SK-N-SH (cell line): ENCODE results near the gene GPRC5C. TPM values are rescaled to one million over a fixed set of nuclear protein-coding genes. Genes with fewer than 3 reads are reported as not detected.

Experiments
- CTCF ChIA-PET: fragments of 300-600, 350-600 bp; formaldehyde crosslinking; extraction: SDS; loops from one replicate; lab custom pipeline; 2021; lab: Yijun Ruan, JAX
- POLR2A ChIA-PET: fragments of 350-600 bp; sonication (Branson Sonifier 250); formaldehyde crosslinking; extraction: SDS; loops from one replicate; lab custom pipeline; 2020; ENCODE audit warnings: antibody characterized with exemption, inconsistent platforms; lab: Yijun Ruan, JAX
- DNase-seq: peaks from one replicate; pipeline ENCODE4 v3.0.0; 2012
- H2AFZ ChIP-seq: fragments of 200-600 bp; sonication (generic); 2 replicates; pipeline ENCODE4 v1.8.1; 2016; ENCODE audit warnings: antibody characterized with exemption, mild to moderate bottlenecking, low read depth
- H3F3A ChIP-seq: fragments of 200-600 bp; sonication (generic); replicated peaks from 2 replicates; pipeline ENCODE3; 2016; ENCODE audit warnings: antibody characterized with exemption, mild to moderate bottlenecking; ENCODE audit not compliant: insufficient read depth
- H3K27ac ChIP-seq, 2 experiments: fragments of 200-500 bp in 1 of 2; fragments of 200-600 bp in 1 of 2; sonication (Bioruptor generic) in 1 of 2; sonication (generic), shearing (Covaris generic) in 1 of 2; 2 replicates each; pipeline versions ENCODE4 v1.5.1 to v1.6.1; 2014 to 2016; ENCODE audit warnings: low read depth in 2 of 2, inconsistent platforms in 1 of 2, low read length in 1 of 2, mild to moderate bottlenecking in 1 of 2, mixed read lengths in 1 of 2
- H3K27me3 ChIP-seq: fragments of 200-600 bp; sonication (generic), shearing (Covaris generic); 2 replicates; pipeline ENCODE4 v1.6.1; 2016; ENCODE audit warnings: mixed run types; ENCODE audit not compliant: insufficient read depth
- H3K36me3 ChIP-seq, 2 experiments: fragments of 200-500 bp in 1 of 2; fragments of 200-600 bp in 1 of 2; sonication (Bioruptor generic) in 1 of 2; sonication (generic) in 1 of 2; replicated peaks in 1 of 2; 2 replicates each; pipeline versions ENCODE3 to v1.5.1; 2014 to 2016; ENCODE audit warnings: low read length in 1 of 2, mild to moderate bottlenecking in 1 of 2; ENCODE audit not compliant: insufficient read depth in 2 of 2, control insufficient read depth in 1 of 2
- H3K4me1 ChIP-seq, 2 experiments: fragments of 200-500 bp in 1 of 2; fragments of 200-600 bp in 1 of 2; sonication (Bioruptor generic) in 1 of 2; sonication (generic), shearing (Covaris generic) in 1 of 2; 2 replicates each; pipeline versions ENCODE4 v1.5.1 to v1.6.1; 2014 to 2016; ENCODE audit warnings: low read depth in 1 of 2, low read length in 1 of 2, mixed run types in 1 of 2; ENCODE audit not compliant: insufficient read depth in 2 of 2, control insufficient read depth in 1 of 2
- H3K4me2 ChIP-seq: fragments of 200-600 bp; sonication (generic), shearing (Covaris generic); 2 replicates; pipeline ENCODE4 v1.6.1; 2017; ENCODE audit warnings: mixed run types
- H3K4me3 ChIP-seq, 2 experiments: fragments of 200-500 bp in 1 of 2; fragments of 200-600 bp in 1 of 2; sonication (Bioruptor generic) in 1 of 2; sonication (generic), shearing (Covaris generic) in 1 of 2; 2 replicates each; pipeline versions ENCODE4 v1.5.1 to v1.8.1; 2014 to 2016; ENCODE audit warnings: low read depth in 2 of 2, inconsistent platforms in 1 of 2, low read length in 1 of 2, mild to moderate bottlenecking in 1 of 2, mixed read lengths in 1 of 2, moderate library complexity in 1 of 2
- H3K79me2 ChIP-seq: fragments of 200-600 bp; sonication (generic); 2 replicates; pipeline ENCODE4 v1.8.1; 2017; ENCODE audit warnings: mild to moderate bottlenecking; ENCODE audit not compliant: insufficient read depth
- H3K9ac ChIP-seq: fragments of 200-600 bp; sonication (generic); 2 replicates; pipeline ENCODE4 v1.6.1; 2017; ENCODE audit warnings: mixed run types
- H3K9me2 ChIP-seq: fragments of 200-600 bp; sonication (generic); 2 replicates; pipeline ENCODE4 v1.6.1; 2017; ENCODE audit warnings: mixed run types
- H3K9me3 ChIP-seq: fragments of 200-600 bp; sonication (generic); 2 replicates; pipeline ENCODE4 v1.6.1; 2017; ENCODE audit warnings: mixed run types, mild to moderate bottlenecking, moderate library complexity
- H4K20me1 ChIP-seq: fragments of 200-600 bp; sonication (generic); 2 replicates; pipeline ENCODE4 v1.6.1; 2017; ENCODE audit warnings: mild to moderate bottlenecking, mixed run types; ENCODE audit not compliant: insufficient read depth
- EP300 ChIP-seq, 2 experiments: IDR thresholded peaks; 2 replicates each; pipeline versions ENCODE4 v1.4.0 to v1.6.1; 2012; ENCODE audit warnings: borderline replicate concordance in 1 of 2, low read depth in 1 of 2, low read length in 1 of 2
- EZH2phosphoT487 ChIP-seq: fragments of 200-600 bp; sonication (generic); IDR thresholded peaks from 2 replicates; pipeline ENCODE4 v1.6.1; 2017; ENCODE audit warnings: low read depth, mixed run types, mild to moderate bottlenecking, antibody characterized with exemption, moderate library complexity, borderline replicate concordance
- FOXJ3 ChIP-seq: sonication (generic); formaldehyde crosslinking; IDR thresholded peaks from 2 replicates; pipeline ENCODE4 v1.5.1; 2020; ENCODE audit warnings: mild to moderate bottlenecking, missing genetic modification reagents
- FOXM1 ChIP-seq: IDR thresholded peaks from 2 replicates; pipeline ENCODE4 v1.4.0; 2012; ENCODE audit warnings: low read depth, mild to moderate bottlenecking
- GABPA ChIP-seq: IDR thresholded peaks from 2 replicates; pipeline ENCODE4 v1.4.0; 2012; ENCODE audit warnings: low read depth, mild to moderate bottlenecking
- IRF3 ChIP-seq: fragments of 150-350 bp; IDR thresholded peaks from 2 replicates; pipeline ENCODE4 v1.6.1; 2016; ENCODE audit warnings: mild to moderate bottlenecking, low read depth, low read length
- MAX ChIP-seq: IDR thresholded peaks from 2 replicates; pipeline ENCODE4 v1.4.0; 2012; ENCODE audit warnings: low read depth
- NRF1 ChIP-seq: IDR thresholded peaks from 2 replicates; pipeline ENCODE4 v1.6.1; 2012; ENCODE audit warnings: low read depth, mild to moderate bottlenecking, low read length
- POLR2AphosphoS5 ChIP-seq: IDR thresholded peaks from 2 replicates; pipeline ENCODE4 v1.6.1; 2012; ENCODE audit warnings: low read depth, low read length
- RAD21 ChIP-seq: IDR thresholded peaks from 2 replicates; pipeline ENCODE4 v1.6.1; 2012; ENCODE audit warnings: mild to moderate bottlenecking, low read length
- RCOR1 ChIP-seq: fragments of 150-350 bp; IDR thresholded peaks from 2 replicates; pipeline ENCODE4 v1.6.1; 2017; ENCODE audit warnings: antibody characterized with exemption, low read length
- REST ChIP-seq: IDR thresholded peaks from 2 replicates; pipeline ENCODE4 v1.6.1; 2012; ENCODE audit warnings: mild to moderate bottlenecking, low read depth, low read length, moderate library complexity
- RFX5 ChIP-seq: IDR thresholded peaks from 2 replicates; pipeline ENCODE4 v1.6.1; 2012; ENCODE audit warnings: mild to moderate bottlenecking, improper control_type of control experiment, low read length
- ZBTB33 ChIP-seq: IDR thresholded peaks from 2 replicates; pipeline ENCODE4 v1.4.0; 2012; ENCODE audit warnings: low read depth, borderline replicate concordance
- WGBS: methylation state at CpG from one replicate; pipeline ENCODE4 v1.1.6; 2017; ENCODE audit warnings: low lambda C conversion rate; 5-methylcytosine and 5-hydroxymethylcytosine counted together
- polyA plus RNA-seq, 3 experiments: library from polyadenylated mRNA; depleted of rRNA; stranded (reverse); fragments of >200 nt; gene quantifications; 2 replicates each; pipeline ENCODE4 v1.2.3, GENCODE V29; 2012
- TF ChIP-seq, protein P1 (sequence below): fragments of 200-600 bp; sonication (generic); IDR thresholded peaks from 2 replicates; pipeline ENCODE4 v1.6.1; 2017; ENCODE audit warnings: antibody characterized with exemption, mild to moderate bottlenecking, moderate library complexity
- TF ChIP-seq, protein P2 (sequence below): IDR thresholded peaks from 2 replicates; pipeline ENCODE4; 2012

GPRC5C gene
- polyA plus RNA-seq, 1 of the 3 experiments (the other 2 are of a cell fraction): not detected

DNA sequence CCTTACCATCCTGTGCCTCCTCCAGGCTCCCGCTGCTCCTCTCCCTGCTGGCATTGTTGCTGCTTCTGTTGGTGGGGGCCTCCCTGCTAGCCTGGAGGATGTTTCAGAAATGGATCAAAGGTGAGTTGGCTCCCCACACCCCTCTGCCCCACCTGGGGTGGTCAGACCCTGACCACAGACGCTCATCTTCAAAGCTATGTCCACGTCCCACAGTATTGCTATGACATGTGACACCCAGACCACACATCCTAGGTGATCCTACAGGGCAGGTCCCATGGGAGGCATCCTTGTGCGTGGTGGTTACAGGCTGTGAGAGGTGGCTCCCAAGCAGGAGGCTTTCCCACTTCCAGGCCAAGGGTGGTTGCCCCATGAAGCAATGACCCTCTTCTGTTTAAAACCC is 45.5 kb downstream of the GPRC5C start (continued):
- TF ChIP-seq POLR2AphosphoS5 (no peak), FOXJ3 (no peak), EZH2phosphoT487 (no peak), RCOR1 (no peak), IRF3 (no peak)
- TF ChIP-seq, protein P1, sequence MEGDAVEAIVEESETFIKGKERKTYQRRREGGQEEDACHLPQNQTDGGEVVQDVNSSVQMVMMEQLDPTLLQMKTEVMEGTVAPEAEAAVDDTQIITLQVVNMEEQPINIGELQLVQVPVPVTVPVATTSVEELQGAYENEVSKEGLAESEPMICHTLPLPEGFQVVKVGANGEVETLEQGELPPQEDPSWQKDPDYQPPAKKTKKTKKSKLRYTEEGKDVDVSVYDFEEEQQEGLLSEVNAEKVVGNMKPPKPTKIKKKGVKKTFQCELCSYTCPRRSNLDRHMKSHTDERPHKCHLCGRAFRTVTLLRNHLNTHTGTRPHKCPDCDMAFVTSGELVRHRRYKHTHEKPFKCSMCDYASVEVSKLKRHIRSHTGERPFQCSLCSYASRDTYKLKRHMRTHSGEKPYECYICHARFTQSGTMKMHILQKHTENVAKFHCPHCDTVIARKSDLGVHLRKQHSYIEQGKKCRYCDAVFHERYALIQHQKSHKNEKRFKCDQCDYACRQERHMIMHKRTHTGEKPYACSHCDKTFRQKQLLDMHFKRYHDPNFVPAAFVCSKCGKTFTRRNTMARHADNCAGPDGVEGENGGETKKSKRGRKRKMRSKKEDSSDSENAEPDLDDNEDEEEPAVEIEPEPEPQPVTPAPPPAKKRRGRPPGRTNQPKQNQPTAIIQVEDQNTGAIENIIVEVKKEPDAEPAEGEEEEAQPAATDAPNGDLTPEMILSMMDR: no peak
- TF ChIP-seq, all 33 proteins: peak for 0

- Histone ChIP-seq H3K36me3 (no peaks in the 10 kb centered on the region), H3K4me2 (no peak overlapping the region), H3F3A (no peaks in the 10 kb centered on the region), H3K27me3 (no peaks in the 10 kb centered on the region), H3K4me3 (no peak overlapping the region), H3K4me1 (no peaks in the 10 kb centered on the region), H4K20me1 (no peaks in the 10 kb centered on the region), H3K9ac (no peak overlapping the region), H3K9me2 (no peaks in the 10 kb centered on the region), H3K9me3 (no peaks in the 10 kb centered on the region), H3K79me2 (no peaks in the 10 kb centered on the region), H3K27ac (no peak overlapping the region), H2AFZ (no peak overlapping the region)
- no peak for TF ChIP-seq RFX5
- TF ChIP-seq ZBTB33: no peak
- TF ChIP-seq FOXM1: no peak
- no peak for TF ChIP-seq RCOR1
- no peak for TF ChIP-seq RAD21
- no peak for TF ChIP-seq EP300 (IDR thresholded peaks at IDR 0.05; ENCODE audit: borderline replicate concordance in 1 of 2, low read depth in 1 of 2, low read length in 1 of 2)
- TF ChIP-seq, protein P2, sequence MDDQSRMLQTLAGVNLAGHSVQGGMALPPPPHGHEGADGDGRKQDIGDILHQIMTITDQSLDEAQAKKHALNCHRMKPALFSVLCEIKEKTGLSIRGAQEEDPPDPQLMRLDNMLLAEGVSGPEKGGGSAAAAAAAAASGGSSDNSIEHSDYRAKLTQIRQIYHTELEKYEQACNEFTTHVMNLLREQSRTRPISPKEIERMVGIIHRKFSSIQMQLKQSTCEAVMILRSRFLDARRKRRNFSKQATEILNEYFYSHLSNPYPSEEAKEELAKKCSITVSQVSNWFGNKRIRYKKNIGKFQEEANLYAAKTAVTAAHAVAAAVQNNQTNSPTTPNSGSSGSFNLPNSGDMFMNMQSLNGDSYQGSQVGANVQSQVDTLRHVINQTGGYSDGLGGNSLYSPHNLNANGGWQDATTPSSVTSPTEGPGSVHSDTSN: no peak
- no peak for TF ChIP-seq MAX
- TF ChIP-seq GABPA: no peak
- TF ChIP-seq FOXJ3: no peak
- TF ChIP-seq NRF1: no peak
- TF ChIP-seq REST: no peak
- peak; percentile 12 for DNase-seq
- WGBS: 18% methylated on average over 6 of the region's 6 CpGs
- ChIA-PET POLR2A (no interaction called here), CTCF (interaction anchor here (0.5 to 15.8 kb wide), 7 partner anchors 14 to 110 kb away, joined by 3 to 122 read pairs (median 46); partner anchors contain the start of gene GPR142)
Measured at GRCh38 chr17:74478420-74479100, 46.7 kb downstream of the GPRC5C start.
